ENCODE results near the gene SDR39U1. TPM values are rescaled to one million over a fixed set of nuclear protein-coding genes. Genes with fewer than 3 reads are reported as not detected.

Gene SDR39U1
- total RNA-seq, 2 donors from 2014 or later = 49.2 to 55.1 TPM

- no peak for TF ChIP-seq CTCF (IDR thresholded peaks at IDR 0.05)
- H3K27me3 ChIP-seq = no peaks in the 10 kb centered on the region
- H3K9me3 ChIP-seq = no peaks in the 10 kb centered on the region
- H3K4me3 ChIP-seq = peak overlapping the region; percentile 51 to 82
- DNase-seq (ENCODE audit: low spot score) = no peak
- H3K4me1 ChIP-seq = peaks cover 0 to 55% of the 10 kb centered on the region in 2 donors
- H3K36me3 ChIP-seq = no peaks in the 10 kb centered on the region
- peak overlapping the region; percentile 73 to 76 for H3K27ac ChIP-seq
Observed at GRCh38 chr14:24398293-24398652, 44.3 kb downstream of the SDR39U1 start.

DNA sequence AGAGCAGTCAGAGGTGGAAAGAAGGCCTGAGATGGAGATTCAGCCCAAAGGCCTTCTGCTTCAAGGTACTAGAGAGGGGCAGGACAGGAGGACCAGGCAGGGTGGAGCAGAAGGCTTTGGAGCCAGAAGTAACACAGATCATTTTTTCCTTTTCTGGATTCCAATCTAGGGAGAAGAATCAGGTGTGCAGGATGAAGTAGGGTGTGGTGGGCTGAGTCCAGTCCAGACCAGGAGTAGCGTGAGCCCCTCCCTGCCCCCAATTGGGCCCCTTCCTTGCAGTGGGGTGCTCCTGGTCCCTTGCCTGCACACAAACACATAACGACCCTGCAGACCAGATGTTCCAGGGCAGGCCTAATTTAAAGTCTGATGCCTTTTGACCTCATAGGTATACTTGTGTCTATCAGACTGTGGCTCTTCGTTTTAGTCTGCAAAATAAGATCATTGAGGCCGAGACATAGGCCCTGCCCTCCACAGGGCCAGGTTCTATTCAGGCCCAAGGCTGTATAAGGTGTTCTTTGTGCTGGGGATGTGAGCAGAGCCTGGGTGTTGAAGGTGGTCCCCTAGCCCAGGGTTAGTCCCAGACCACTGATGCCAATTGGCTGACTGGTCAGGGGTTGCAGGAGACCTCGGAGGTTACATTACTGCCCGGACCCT, 44.8 kb downstream of the SDR39U1 start:
- no peak for DNase-seq (ENCODE audit: low spot score)
- Histone ChIP-seq H3K27me3 (no peaks in the 10 kb centered on the region), H3K27ac (peak overlapping the region; percentile 73 to 76), H3K9me3 (no peaks in the 10 kb centered on the region), H3K4me1 (peaks cover 0 to 50% of the 10 kb centered on the region in 2 donors), H3K36me3 (no peaks in the 10 kb centered on the region), H3K4me3 (peak overlapping the region in 1 of 2 donors; percentile 82)
- TF ChIP-seq CTCF (IDR thresholded peaks at IDR 0.05) = no peak

- H3K4me3 ChIP-seq = no peak overlapping the region
- no peaks in the 10 kb centered on the region for H3K36me3 ChIP-seq
- H3K4me1 ChIP-seq = peaks cover 0 to 35% of the 10 kb centered on the region in 2 donors
- DNase-seq (ENCODE audit: low spot score) = no peak
- H3K9me3 ChIP-seq = no peaks in the 10 kb centered on the region
- no peaks in the 10 kb centered on the region for H3K27me3 ChIP-seq
- no peak overlapping the region for H3K27ac ChIP-seq
- no peak for TF ChIP-seq CTCF (IDR thresholded peaks at IDR 0.05)
Observed at GRCh38 chr14:24395609-24396582, 46.7 kb downstream of the SDR39U1 start.

GRCh38 chr14:24394275-24394674, 48.3 kb downstream of the SDR39U1 start:
- no peaks in the 10 kb centered on the region for H3K36me3 ChIP-seq
- no peak for TF ChIP-seq CTCF (IDR thresholded peaks at IDR 0.05)
- H3K27me3 ChIP-seq = no peaks in the 10 kb centered on the region
- H3K9me3 ChIP-seq = no peaks in the 10 kb centered on the region
- H3K4me1 ChIP-seq = peaks cover 0 to 22% of the 10 kb centered on the region in 2 donors
- no peak for DNase-seq (ENCODE audit: low spot score)
- no peak overlapping the region for H3K4me3 ChIP-seq
- H3K27ac ChIP-seq = no peak overlapping the region

DNA sequence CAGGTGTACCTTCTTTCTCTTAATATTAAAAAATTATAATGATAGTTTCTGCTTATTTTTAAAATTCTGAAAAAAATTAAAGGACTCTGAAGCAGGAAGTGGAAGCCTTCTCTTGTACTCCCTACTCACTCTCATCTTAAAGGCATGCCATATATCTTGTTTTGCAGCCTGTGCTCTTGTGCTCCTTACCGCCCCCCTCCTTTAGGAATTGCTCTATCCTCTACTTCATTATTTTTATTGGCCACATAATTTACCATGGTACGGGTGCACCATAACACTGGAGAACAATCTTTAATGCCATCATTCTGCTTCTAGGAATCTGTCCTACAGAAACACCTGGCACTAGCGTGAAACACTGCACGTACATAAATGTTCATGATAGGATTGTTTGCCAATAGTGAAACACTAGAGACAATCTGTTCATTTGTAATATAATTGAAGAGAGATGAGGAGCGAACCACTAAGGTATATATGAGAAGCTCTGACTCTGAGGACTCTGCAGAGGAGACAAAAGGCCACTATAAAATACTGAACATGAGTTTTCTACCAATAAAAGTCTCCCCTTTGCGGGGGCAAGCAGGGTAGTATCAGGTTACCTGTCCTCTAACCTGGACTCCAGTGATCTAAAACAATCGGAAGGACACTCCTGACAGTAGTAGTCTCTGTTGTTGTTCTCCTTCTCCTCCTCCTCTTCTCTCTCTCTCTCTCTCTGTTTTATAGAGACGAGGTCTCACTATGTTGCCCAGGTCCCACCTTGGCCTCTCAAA, 50.1 kb downstream of the SDR39U1 start:
- Histone ChIP-seq H3K4me1 (peaks cover 0 to 15% of the 10 kb centered on the region in 2 donors), H3K9me3 (no peaks in the 10 kb centered on the region), H3K4me3 (no peak overlapping the region), H3K27me3 (no peaks in the 10 kb centered on the region), H3K36me3 (no peaks in the 10 kb centered on the region), H3K27ac (no peak overlapping the region)
- no peak for TF ChIP-seq CTCF (IDR thresholded peaks at IDR 0.05)
- DNase-seq (ENCODE audit: low spot score) = no peak
